Brain pericyte (primary cell): ENCODE results near the gene C5orf63.
"Not testable (repeated sequence)": the region's sequence is repeated elsewhere in the genome, so short reads cannot be mapped to it uniquely, and the experiment has no call there.

ENCODE experiments used
- DNase-seq: peaks from one replicate; pipeline ENCODE4 v3.0.0-alpha.2; 2012; ENCODE audit warnings: low read depth, low spot score

C5orf63 gene

GRCh38 chr5:127072861-127073846 is at the start of gene C5orf63:
TSS of gene C5orf63 (minus strand) at chr5:127073502. CDS start at chr5:127058995, 14,507 bp downstream.
- no peak for DNase-seq

GRCh38 chr5:127112347-127112864 is 39.1 kb upstream of the C5orf63 start:
- no peak for DNase-seq

DNA sequence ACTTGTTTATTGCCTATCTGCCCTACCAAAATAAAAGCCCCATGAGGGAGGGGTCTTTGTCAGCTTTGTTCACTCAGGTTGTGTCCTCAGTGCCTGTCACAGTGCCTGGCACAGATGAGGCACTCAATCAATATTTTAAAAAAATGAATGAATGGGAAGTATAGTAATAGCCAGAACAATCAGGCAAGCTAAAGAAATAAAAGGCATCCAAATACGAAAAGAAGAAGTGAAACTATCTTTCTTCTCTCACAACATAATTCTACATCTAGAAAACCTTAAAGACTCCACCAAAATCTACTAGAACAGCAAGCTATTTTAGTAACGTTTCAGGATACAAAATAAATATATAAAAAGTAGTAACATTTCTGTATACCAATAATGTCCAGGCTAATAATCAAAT is 37.8 kb upstream of the C5orf63 start:
- no peak for DNase-seq

- DNase-seq, result not testable (repeated sequence)
Observed at GRCh38 chr5:127108624-127109260, 35.4 kb upstream of the C5orf63 start.

DNA sequence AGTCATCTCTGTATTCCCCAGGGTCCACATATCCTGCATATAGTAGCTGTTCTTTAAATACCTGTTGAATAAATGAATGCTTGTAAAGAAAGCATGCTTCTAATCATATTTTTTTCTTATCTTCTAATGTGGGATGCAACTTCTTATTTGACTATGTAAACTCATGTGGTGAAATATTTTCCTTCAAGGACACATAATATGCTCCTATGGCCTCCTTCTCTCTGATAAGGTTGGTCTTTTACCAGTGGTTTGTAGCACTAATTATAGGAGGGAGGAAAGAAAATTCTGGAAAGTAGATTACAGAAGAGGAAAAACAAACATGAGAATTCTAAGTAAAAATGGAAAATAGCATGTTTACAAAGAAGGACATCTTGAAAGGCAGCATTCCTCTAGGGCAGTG is 28.6 kb upstream of the C5orf63 start:
- no peak for DNase-seq

- no peak for DNase-seq
Observed at GRCh38 chr5:127101533-127101932, 28.2 kb upstream of the C5orf63 start.

DNA sequence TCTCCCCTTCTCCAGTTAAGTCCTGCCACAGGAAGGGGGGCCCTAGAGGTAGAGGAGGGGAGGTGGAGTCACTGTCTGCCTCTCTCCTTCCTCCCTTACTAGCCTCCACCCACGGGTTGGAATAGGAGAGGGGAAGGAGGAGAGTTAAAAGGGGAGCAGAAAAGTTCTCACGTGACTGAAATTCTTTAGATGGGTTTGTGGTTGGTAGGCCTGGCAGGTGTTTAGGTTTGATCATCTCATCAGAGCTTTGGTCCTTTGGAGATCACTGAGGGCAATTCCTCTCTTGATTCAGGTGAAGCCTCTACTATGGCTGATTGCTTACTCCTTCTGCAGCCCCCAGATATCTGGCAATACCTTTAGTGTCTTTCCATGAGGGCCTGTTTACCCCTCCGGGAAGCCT is 24.9 kb upstream of the C5orf63 start:
- no peak for DNase-seq

DNA sequence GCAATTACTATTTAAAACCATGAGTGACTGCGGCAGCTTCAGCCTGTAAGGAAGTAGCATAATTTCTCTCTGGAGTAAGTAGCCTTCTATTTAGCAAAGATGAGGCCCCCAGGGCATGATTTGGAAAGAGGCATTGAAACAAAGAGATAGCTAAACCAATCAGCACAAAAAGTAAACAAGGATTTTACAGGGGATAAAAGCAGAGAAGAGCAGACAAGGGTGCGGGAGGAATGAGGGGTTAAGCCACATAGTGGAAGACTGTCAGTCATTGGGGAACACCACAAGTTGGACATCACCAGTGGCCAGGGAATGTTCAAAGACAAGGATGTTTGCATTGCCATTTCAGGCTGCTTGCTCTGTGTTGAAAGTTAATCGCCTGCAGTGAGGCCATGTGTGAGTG is 24.0 kb upstream of the C5orf63 start:
- DNase-seq, result peak; percentile 32

DNA sequence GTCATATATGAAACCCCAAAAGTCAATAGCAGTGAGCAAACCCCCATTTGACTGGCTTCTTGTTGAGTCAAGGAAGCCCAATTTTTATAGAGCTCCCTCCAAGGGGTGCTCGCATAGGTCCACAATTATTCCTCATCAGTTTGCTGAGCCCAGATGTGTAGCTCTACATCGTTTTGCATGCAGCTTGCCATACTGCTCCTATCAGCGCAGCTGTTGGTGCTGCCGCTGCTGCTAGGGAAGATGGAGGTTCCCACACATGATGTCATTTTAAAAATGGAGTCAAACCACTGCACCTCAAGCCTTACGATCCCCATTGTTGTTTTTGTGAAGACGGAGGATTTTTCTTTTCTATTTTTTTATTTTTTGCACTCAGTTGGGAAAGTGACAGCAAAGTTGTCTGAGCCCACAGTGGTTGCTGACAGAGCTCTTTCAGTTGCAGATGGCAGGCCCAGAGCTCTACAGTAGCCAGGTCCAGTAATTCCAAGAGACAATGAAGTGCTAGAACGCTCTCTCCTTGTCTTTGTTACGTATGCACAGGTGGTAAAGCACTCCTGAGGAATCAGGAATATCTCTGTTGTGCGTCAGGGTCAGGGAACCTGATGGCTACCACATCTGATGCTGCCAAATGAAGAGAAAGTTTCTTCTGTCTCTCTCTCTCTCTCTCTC is 23.2 kb upstream of the C5orf63 start:
- DNase-seq, result no peak

DNA sequence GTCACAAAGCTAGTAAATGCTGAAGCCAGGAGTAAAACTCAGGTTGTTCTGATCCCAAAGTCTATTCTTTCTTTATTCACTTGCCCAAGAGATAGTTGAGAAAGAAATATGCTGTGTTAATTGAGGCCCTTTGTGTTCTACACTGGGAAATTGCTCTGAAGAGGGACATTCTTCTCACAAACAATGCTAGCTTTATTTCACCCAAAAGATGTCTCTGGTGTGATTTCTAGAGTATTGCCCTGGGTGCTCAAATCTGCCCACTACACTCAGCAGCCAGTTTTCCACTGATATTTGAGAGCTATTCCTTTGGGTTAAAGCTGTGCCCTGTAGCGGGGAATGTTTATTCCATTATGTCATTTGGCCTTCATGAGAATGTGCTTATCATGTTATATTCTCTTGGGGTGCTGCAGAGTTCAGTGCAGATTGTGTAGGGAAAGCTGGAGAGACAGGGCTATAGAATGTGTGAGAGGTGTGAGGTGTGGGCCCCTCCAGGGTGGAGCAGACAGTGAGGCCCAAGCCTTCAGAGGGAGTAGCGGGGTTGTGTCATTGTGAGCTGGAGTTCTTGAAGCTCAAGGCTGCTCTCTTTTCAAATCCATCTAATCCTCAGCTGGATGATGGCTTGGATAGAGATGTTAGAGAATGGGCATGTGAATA is 21.0 kb upstream of the C5orf63 start:
- no peak for DNase-seq

GRCh38 chr5:127092690-127093089 is 19.4 kb upstream of the C5orf63 start:
- no peak for DNase-seq

DNA sequence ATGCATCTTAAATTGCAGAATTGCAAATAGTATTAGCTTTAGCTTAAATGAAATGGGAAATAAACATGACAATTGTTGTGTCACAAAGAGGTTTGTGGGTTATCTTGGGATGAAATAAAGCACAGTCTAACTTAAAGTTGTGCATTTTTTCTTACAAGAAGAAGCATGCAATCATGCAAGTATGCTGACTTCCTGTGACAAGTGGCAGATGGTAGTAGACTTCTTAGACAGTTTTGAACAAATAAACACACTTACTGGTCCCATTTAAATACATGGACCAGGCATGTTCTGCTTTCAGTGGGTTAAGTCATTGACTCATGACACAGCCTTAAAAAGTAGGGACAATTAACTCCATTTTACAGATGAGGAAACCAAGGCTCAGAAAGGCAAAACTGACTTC is 15.9 kb upstream of the C5orf63 start:
- DNase-seq, result no peak

- no peak for DNase-seq
Observed at GRCh38 chr5:127088251-127088650, 14.9 kb upstream of the C5orf63 start.

DNA sequence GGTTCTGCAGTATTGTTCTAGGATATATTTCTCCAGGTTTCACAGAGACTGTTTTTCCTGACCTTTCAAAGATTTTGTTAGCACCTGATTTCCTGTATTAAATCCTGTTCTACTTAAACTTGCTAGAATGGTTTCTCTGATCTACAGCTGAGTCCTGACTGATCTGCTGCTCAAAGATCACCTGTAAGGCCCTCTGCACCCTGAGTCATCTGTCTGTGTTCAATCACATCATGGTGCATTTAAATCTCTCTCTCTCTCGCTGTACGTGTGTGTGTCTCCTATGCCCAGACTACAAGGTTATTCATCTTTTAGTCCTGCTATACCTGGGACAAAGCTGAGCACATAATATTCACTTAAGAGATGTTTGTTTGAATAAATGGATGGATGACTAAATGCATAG is 13.3 kb upstream of the C5orf63 start:
- no peak for DNase-seq

DNA sequence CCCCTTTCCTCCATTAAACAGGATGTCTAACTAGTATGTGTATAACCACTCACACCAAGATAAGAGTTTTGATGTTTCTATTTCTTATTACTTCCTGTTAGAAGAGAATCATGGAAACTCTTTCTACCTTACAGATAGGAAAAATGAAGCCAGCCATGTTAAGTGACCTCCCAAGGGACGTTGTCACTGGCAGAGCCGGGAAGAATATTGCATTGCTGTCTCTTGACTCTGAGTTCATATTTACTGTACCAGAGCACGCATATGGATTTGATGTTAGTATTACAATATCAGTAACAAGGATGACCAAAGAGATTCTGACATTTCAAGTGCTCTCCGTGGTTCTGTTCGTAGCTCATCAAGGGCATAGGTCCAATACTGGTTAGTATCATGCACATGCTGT is 12.5 kb upstream of the C5orf63 start:
- DNase-seq, result no peak

DNA sequence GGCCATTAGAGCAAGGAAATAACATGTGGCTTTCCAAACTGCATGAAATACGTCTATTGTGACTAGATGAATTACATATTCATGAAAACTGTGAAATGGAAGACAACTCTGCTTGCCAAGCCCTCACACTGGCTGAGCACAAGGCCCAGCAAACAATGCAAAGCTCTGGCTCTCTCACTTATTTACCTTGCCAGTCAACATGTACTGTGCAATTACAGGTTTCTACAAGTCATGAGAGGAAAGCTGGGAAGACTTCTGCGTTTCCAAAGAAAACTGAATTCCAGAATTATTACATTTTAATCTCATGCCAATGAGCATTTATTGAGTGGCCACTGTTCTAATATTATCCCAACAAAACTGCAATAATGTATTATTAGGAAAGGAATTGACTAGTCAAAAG is 12.1 kb upstream of the C5orf63 start:
- no peak for DNase-seq

GRCh38 chr5:127084656-127085055 is 11.4 kb upstream of the C5orf63 start:
- no peak for DNase-seq

DNA sequence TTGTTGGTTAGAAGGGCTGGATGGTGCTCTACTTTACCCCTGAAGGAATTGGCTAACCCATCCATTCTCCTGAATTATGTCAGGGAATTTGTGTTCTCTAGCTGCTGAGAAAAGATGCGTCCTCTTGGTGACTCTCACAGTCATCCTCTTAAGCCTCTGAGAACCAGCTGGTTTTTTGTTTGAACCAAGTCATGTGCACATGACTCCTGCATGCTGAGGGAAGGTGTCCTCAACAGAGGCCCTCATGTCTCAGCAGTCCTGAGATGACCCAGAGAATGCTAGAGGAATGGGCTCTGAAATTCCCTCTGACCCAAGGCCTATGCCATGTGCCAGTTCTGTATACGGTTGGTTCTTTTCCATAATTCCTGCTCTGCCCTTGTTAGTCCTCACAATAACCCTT is 10.4 kb upstream of the C5orf63 start:
- DNase-seq, result no peak

DNA sequence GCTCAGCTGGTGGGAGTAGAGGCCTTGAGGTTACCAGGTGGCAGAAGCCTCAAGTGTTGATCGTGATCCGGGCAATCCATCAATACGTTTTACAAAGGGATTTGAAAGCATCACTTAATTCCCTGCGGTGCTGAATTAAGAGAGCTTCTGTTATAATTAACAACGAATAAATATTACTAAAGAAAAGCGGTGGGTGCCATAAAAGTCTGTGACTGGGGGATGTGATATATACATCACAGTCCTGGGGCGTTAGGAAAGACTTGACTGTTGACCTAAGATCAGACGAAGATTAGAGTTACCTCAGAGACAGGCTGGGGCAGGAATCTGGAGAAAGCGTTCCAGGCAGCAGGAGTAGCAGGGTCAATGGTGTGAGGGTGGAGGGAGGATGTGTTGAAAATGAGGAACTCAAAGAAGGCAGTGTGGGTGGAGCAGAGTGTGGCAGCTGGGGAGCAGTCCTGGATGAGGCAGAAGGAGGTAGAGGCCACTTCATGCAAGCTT is 6.7 kb upstream of the C5orf63 start:
- no peak for DNase-seq

DNA sequence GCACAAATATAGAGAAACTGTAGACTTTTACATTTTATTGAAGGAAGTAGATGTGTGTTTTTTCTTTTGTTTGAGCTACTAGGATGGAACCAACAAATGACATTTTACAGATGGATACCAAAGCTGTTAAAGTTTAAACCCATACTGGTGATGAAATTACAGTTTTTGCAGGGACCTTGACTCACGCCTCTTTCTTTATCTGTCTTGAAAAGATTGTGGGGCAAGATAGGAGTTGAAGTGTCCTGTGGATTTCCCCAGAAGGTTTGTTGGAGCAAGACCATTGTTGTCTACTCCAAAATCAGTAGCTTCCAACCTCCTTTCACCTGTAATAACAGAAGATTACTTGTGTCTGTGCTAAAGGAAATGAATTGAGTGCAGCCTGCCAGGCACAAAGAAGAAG is 4.1 kb upstream of the C5orf63 start:
- no peak for DNase-seq

GRCh38 chr5:127076315-127077129 is 3.2 kb upstream of the C5orf63 start:
- DNase-seq, result peak; percentile 69
